ENCODE data around the gene WNT9A.
"Not testable (repeated sequence)": the region's sequence is repeated elsewhere in the genome, so short reads cannot be mapped to it uniquely, and the experiment has no call there.

Gene WNT9A

DNA sequence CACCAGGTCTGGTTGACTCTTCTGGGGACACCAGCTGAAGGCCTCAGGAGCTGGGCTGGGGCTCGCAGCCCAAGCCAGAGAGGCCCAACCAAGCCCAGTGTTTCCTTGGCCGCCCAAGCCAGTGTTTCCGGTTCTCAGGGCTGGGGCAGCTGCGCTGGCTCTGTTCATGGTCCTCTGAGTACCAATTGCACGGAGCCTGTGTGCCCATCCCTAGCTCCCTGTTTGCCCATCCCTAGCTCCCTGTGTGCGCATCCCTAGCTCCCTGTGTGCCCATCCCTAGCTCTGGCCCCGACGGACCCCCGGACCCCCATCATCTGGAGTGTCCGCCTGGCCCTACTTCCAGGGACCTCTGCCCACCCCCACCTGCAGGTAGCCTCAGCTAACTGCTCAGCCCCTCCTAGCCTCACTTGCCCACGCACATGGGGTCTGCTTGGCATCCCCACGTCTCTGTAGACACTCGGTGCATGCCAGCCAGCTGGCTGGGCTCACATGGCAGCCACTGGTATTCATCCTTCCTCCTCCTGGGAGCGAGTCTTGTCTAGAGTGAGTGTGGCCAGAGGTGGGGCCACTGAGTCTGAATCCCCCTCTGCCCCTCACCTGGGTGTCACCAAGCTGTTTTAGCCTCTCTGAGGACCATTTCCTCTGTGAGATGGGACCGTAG lies 64.0 kb downstream of the WNT9A start:
- DNase-seq: no peak

DNA sequence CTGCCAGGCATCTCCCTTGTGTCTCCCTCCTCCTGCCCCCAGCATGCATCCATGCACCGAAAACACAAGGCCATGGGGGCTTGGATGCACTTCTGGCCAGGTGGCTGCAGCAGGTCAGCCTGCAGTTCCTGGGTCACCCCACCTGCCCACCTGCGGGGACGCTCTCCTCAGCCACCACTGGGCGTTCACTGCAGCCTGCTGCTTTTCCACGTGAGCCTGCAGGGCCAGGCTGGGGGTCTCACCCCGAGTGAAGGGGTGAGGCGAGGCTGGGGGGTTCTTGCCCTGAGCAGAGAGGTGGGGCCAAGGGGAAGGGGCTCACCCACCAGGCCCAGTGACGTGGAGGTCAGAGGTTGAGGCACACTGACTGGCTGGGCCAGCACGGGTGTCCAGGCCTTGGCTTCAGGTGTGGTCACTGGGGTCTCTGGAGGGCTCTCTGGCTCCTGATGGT lies 64.6 kb downstream of the WNT9A start:
- DNase-seq: no peak

DNA sequence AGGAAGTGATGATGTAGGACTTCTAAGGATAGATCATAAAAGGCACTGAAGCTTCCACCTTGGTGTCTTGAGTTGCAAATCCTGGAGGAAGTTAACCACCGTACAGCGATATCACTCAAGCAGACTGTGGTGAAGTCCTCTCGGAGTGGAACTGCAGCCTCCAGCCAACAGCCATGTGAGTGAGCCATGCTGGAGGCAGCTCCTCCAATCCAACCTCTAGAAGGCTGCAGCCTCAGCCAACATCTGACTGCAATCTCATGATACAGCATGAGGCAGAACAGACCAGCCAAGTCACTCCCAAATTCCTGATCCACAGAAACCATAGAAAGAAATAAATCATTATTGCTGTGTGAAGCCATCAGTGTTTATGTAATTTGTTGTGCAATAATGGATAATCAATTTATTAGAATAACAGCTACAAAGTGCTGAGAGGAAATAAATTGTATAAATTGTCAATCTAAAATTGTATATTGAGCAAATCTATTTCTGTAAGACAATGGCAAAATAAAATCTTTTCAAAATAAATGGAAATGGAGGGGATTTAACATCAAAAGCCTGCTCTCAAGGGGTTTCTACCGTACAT lies 67.3 kb downstream of the WNT9A start:
- no peak for DNase-seq

DNA sequence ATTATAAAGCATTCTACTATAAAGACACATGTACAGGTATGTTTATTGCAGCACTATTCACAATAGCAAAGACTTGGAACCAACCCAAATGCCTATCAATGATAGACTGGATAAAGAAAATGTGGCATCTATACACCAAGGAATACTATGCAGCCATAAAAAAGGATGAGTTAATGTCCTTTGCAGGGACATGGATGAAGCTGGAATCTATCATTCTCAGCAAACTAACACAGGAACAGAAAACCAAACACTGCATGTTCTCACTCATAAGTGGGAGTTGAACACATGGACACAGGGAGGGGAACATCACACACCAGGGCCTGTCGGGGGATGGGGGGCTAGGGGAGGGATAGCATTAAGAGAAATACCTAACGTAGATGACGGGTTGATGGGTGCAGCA lies 69.9 kb downstream of the WNT9A start:
- DNase-seq: not testable (repeated sequence)

DNA sequence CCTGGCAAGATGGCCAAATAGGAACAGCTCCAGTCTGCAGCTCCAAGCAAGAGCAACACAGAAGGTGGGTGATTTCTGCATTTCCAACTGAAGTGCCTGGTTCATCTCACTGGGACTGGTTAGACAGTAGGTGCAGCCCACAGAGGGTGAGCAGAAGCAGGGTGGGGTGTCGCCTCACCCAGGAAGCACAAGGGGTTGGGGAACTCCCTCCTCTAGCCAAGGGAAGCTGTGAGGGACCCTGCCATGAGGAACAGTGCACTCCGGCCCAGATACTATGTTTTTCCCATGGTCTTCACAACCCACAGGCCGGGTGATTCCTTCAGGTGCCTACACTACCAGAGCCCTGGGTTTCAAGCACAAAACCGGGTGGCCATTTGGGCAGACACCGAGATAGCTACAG lies 75.8 kb downstream of the WNT9A start:
- not testable (repeated sequence) for DNase-seq

DNA sequence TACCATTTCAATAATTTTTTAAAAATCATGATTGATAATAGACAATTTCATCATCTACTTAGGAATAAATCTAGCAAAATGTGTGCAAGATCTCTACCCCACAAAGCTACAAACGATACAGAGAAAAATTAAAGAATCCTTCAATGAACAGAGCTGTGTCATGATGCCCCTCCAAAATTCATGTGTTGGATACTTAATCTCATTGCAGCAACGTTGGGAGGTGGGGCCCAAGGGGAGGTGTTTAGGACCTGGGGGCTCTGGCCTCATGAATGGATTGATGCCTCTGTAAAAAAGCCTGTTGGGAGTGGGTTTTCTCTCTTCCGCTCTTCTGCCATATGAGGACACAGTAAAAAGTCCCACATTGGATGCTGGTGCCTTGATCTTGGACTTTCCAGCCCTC lies 77.4 kb downstream of the WNT9A start:
- DNase-seq: no peak

DNA sequence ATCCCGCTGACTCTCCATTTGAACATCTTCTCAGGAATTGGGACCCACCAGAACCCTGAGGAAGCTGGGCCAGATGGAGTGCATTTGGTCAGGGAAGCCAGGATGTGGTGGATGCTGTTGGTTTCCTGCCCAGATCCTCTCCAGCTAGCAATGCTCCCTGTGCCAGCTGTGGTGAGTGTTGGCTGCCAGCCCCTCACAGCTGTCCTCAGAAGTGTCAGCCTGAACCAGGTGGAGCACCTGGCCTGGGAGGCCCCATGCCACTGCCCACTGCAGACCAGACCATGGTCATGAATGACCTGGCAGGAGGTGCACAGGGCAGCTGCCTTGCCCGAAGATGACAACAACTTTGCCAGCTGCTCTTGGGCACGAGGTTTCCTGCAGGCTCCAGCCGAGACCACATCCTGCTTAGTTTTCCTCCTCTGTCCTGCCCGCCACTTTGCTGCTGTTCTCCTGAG lies 77.9 kb downstream of the WNT9A start:
- no peak for DNase-seq

DNA sequence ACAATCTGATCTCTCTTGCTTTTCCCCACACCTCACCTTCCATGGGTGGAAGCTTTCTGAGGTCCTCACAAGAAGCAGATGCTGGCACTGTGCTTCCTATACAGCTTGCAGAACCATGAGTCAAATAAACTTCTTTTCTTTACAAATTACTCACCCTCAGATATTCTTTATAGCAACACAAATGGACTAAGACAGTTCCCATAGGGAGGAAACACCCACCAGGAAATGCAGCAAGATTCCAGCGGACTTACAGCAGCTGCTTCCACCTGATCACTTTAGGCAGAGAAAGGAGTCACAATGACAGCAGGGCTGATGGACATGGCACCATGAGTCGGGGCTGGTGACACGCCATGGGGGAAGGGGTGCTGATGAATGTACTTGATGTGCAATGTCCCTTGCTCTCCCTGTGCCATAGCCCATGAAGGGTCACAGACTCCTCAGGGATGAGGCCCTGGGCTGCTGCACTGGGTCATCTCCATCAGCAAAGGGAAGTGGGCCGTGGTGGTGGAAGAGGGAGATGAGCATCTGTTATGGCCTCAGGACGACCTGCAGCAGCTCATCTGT lies 78.4 kb downstream of the WNT9A start:
- no peak for DNase-seq
